Measurements from ENCODE around the gene OR4E1. TPM values are rescaled to one million over a fixed set of nuclear protein-coding genes. Genes with fewer than 3 reads are reported as not detected.
"Not testable (repeated sequence)": the region's sequence is repeated elsewhere in the genome, so short reads cannot be mapped to it uniquely, and the experiment has no call there.

Gene OR4E1
- total and polyA plus RNA-seq, 4 donors, result not detected

GRCh38 chr14:21699551-21699950 is 25.9 kb upstream of the OR4E1 start:
- no peak for TF ChIP-seq CTCF (IDR thresholded peaks at IDR 0.05; ENCODE audit: control extremely low read depth, extremely low read depth)
- WGBS, 2 donors, result 92% methylated on average over 2 of the region's 2 CpGs
- ATAC-seq (ENCODE audit: insufficient read depth, low FRiP score), result no peak
- Histone ChIP-seq H3K27me3 (ENCODE audit: control insufficient read depth in 3 of 3, insufficient read depth in 3 of 3, low read length in 2 of 3) (no peaks in the 10 kb centered on the region), H3K27ac (ENCODE audit: low read depth in 1 of 2, low read length in 1 of 2) (no peak overlapping the region), H3K4me3 (no peak overlapping the region), H3K4me1 (ENCODE audit: control insufficient read depth in 5 of 5, insufficient read depth in 5 of 5, low read length in 5 of 5) (no peaks in the 10 kb centered on the region), H3K9ac (ENCODE audit: insufficient read depth in 1 of 2, low read length in 2 of 2) (no peak overlapping the region), H3K36me3 (ENCODE audit: control insufficient read depth in 4 of 4, insufficient read depth in 4 of 4, low read length in 4 of 4) (no peaks in the 10 kb centered on the region), H3K9me3 (ENCODE audit: control insufficient read depth in 4 of 4, insufficient read depth in 3 of 4, low read length in 3 of 4) (no peaks in the 10 kb centered on the region)
- DNase-seq, result no peak

DNA sequence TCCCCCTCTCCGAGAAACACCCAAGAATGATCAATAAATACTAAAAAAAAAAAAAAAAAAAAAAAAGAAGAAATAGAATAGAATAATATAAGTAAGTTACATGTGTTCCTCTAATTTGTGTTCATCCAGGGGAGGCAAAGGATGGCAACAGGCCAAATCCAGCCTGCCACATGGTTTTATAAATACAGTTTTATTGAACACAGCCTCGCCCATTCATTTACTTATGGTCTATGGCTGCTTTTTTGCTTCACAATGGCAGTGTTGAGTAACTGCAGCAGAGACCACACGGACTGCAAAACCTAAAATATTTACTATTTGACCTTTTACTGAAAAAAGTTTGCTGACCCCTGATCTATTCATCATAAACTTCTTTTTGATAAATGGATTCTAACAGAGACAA is 24.9 kb upstream of the OR4E1 start:
- DNase-seq; H3K9ac ChIP-seq (ENCODE audit: insufficient read depth in 1 of 2, low read length in 2 of 2); H3K27me3 ChIP-seq (ENCODE audit: control insufficient read depth in 3 of 3, insufficient read depth in 3 of 3, low read length in 2 of 3); H3K36me3 ChIP-seq (ENCODE audit: control insufficient read depth in 4 of 4, insufficient read depth in 4 of 4, low read length in 4 of 4); H3K27ac ChIP-seq (ENCODE audit: low read depth in 1 of 2, low read length in 1 of 2); H3K4me3 ChIP-seq; ATAC-seq (ENCODE audit: insufficient read depth, low FRiP score); H3K4me1 ChIP-seq (ENCODE audit: control insufficient read depth in 5 of 5, insufficient read depth in 5 of 5, low read length in 5 of 5); H3K9me3 ChIP-seq (ENCODE audit: control insufficient read depth in 4 of 4, insufficient read depth in 3 of 4, low read length in 3 of 4): not testable (repeated sequence)
- WGBS, 2 donors, result 55 to 82% methylated on average over 1 to 2 of the region's 3 CpGs

GRCh38 chr14:21697662-21698061 is 24.0 kb upstream of the OR4E1 start:
- not testable (repeated sequence) for H3K9ac ChIP-seq (ENCODE audit: insufficient read depth in 1 of 2, low read length in 2 of 2); H3K27ac ChIP-seq (ENCODE audit: low read depth in 1 of 2, low read length in 1 of 2); H3K9me3 ChIP-seq (ENCODE audit: control insufficient read depth in 4 of 4, insufficient read depth in 3 of 4, low read length in 3 of 4); H3K27me3 ChIP-seq (ENCODE audit: control insufficient read depth in 3 of 3, insufficient read depth in 3 of 3, low read length in 2 of 3); ATAC-seq (ENCODE audit: insufficient read depth, low FRiP score); H3K4me3 ChIP-seq; H3K36me3 ChIP-seq (ENCODE audit: control insufficient read depth in 4 of 4, insufficient read depth in 4 of 4, low read length in 4 of 4); DNase-seq; H3K4me1 ChIP-seq (ENCODE audit: control insufficient read depth in 5 of 5, insufficient read depth in 5 of 5, low read length in 5 of 5)
- 94 to 98% methylated on average over 33 of the region's 33 CpGs for WGBS, 2 donors

DNA sequence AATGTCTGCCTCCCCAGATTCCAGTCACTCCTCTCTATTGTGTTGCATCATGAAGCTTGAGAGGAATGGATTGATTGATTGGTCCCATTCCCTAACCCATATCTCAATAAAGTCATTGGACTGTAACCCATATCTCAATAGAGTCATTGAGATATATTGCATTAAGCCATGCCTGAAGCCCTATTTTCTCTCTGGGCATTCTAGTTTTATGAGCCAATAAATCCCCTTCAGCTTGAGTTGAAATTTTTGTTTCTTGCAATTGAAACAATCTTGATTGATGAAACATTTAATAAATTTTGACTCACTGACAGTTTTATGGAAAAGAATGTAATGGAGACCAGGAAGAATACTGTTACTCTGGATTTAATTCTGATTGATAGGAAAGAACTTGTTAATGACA is 20.8 kb upstream of the OR4E1 start:
- no peak for DNase-seq
- H3K9me3 ChIP-seq (ENCODE audit: control insufficient read depth in 4 of 4, insufficient read depth in 3 of 4, low read length in 3 of 4), result no peaks in the 10 kb centered on the region
- no peaks in the 10 kb centered on the region for H3K27me3 ChIP-seq (ENCODE audit: control insufficient read depth in 3 of 3, insufficient read depth in 3 of 3, low read length in 2 of 3)
- no peak for TF ChIP-seq CTCF (IDR thresholded peaks at IDR 0.05; ENCODE audit: control extremely low read depth, extremely low read depth)
- H3K27ac ChIP-seq (ENCODE audit: low read depth in 1 of 2, low read length in 1 of 2), result no peak overlapping the region
- ATAC-seq (ENCODE audit: insufficient read depth, low FRiP score), result no peak
- no peaks in the 10 kb centered on the region for H3K36me3 ChIP-seq (ENCODE audit: control insufficient read depth in 4 of 4, insufficient read depth in 4 of 4, low read length in 4 of 4)
- no peak overlapping the region for H3K4me3 ChIP-seq
- no peaks in the 10 kb centered on the region for H3K4me1 ChIP-seq (ENCODE audit: control insufficient read depth in 5 of 5, insufficient read depth in 5 of 5, low read length in 5 of 5)
- no peak overlapping the region for H3K9ac ChIP-seq (ENCODE audit: insufficient read depth in 1 of 2, low read length in 2 of 2)

DNA sequence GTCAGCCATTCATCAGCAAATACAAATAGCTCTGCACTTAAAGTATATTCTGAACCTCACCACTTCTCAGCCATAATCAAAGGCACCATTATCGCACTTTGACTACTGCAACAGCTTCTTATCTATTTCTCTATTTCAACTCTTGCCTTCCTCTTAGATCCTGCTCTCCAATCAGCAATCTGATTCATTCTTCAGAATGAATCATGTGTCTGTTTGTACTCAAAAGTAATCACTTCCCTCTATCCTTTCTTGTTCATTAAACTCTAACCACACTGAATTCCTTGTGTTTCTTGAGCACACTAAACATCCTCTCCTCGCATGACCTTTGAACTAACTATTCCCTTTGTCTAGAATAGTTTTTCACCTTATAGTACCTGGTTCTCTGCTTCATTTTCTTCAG is 12.8 kb upstream of the OR4E1 start:
- Histone ChIP-seq H3K27me3 (ENCODE audit: control insufficient read depth in 3 of 3, insufficient read depth in 3 of 3, low read length in 2 of 3) (no peaks in the 10 kb centered on the region), H3K27ac (ENCODE audit: low read depth in 1 of 2, low read length in 1 of 2) (no peak overlapping the region), H3K4me3 (no peak overlapping the region), H3K9me3 (ENCODE audit: control insufficient read depth in 4 of 4, insufficient read depth in 3 of 4, low read length in 3 of 4) (no peaks in the 10 kb centered on the region), H3K36me3 (ENCODE audit: control insufficient read depth in 4 of 4, insufficient read depth in 4 of 4, low read length in 4 of 4) (no peaks in the 10 kb centered on the region), H3K4me1 (ENCODE audit: control insufficient read depth in 5 of 5, insufficient read depth in 5 of 5, low read length in 5 of 5) (no peaks in the 10 kb centered on the region), H3K9ac (ENCODE audit: insufficient read depth in 1 of 2, low read length in 2 of 2) (no peak overlapping the region)
- ATAC-seq (ENCODE audit: insufficient read depth, low FRiP score), result no peak
- WGBS, 2 donors, result 83 to 93% methylated on average over 2 of the region's 2 CpGs
- DNase-seq, result no peak
- TF ChIP-seq CTCF (IDR thresholded peaks at IDR 0.05; ENCODE audit: control extremely low read depth, extremely low read depth), result no peak
